GM18909 (cell line): ENCODE results near the gene PPP1R2.
A peak's percentile ranks its signal among the peaks of the same experiment; 100 is the strongest.

Source experiments
- ATAC-seq: cut with Tn5 transposase; IDR thresholded peaks from one replicate; pipeline ENCODE4 v1.9.1; 2021; ENCODE audit warnings: mild to moderate bottlenecking; ENCODE audit not compliant: unreplicated experiment, poor library complexity

Gene PPP1R2

DNA sequence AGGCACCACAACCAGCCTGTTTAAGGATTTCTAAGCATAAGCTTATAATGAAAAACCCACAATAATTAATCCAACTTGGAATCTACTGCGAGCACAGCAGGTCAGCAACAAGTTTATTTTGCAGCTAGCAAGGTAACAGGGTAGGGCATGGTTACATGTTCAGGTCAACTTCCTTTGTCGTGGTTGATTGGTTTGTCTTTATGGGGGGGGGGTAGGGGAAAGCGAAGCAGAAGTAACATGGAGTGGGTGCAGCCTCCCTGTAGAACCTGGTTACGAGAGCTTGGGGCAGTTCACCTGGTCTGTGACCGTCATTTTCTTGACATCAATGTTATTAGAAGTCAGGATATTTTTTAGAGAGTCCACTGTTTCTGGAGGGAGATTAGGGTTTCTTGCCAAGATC is 25.5 kb upstream of the PPP1R2 start:
- ATAC-seq = no peak

DNA sequence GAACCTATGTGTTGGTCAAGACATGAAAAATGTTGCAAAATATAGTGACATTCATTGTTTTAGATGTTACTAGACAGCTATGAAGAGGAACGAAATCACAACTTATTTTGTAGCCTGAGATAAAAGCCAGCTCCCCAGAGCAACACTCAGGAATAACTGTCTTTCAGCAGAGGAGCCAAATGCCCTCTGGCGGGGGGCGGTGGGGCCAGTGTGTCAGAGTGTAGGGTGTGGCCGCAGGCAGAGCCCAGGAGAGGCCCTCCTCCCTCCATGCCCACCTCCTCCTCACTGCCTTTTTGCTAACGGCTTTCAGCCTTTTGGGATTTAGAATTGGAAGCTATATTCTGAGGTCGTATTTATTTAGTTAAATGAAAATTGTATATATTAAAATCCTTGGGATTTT is 23.7 kb upstream of the PPP1R2 start:
- no peak for ATAC-seq

DNA sequence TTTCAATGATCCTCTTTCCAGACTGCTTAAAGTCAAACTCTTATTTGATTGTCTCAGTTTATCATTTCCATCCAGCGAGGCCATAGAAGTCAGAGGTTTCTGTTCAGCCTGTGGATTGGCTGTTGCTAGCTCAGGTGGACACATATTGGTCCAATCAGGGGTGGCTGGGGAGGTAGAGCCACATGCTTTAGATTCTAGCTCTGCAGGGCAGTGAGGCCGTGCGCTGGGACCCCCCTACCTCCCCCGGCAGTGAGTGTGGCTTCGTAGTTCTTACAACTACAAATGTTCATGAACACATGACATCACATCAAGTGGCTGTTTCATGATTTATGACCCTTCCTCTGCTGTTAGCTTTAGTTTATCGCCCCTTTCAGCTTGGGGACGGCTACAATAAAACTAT is 22.6 kb upstream of the PPP1R2 start:
- ATAC-seq = no peak

DNA sequence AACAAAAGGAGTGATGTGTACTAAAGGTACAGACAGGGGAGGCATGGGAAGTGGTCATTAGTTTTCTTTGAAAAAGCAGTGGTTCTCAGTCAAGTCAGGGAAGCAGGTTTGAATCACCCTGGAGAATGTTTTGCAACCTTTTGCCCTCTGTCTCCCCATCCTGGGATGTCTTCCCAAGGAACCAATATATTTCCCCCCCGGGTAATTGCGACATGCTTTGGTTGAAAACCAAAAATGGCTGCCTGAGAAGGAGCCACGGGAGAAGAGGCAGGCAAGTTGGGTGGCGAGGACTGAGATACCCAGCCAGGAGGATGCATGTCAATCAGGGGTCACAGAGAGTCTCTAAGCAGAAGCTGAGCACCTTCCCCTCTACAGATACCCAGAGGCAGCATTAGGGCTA is 20.2 kb upstream of the PPP1R2 start:
- ATAC-seq = no peak

DNA sequence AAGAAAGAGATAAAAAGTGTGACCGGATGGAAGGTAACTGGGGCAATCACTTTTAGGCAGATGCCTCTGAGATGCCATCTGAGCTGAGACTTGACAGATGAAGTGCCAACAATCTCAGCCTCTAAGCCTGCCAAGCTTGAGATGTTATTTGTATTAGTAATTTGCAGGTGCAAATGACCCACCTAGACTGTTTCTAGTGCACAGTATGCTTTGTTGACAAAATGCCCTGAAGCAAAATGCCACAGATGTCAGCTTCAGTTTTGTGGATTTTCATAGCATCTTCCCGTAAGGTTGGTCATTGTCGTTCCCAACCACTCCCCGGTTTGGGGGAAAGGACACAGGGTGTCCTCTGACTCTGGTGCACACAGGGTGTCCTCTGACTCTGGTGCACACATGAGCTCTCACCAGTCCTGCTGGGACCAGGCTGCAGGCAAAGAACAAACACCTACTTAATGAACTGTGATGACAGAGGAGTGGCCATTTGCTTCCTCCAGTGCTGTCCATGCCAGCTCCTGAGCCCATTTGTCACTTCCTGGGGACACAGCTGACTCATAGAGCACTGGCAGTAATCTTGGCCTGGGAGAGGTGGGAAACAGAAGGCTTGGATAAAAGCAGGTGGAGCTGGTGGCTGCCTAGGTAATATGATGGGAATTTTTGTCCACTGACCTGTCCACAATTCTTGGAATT is 16.7 kb upstream of the PPP1R2 start:
- no peak for ATAC-seq

DNA sequence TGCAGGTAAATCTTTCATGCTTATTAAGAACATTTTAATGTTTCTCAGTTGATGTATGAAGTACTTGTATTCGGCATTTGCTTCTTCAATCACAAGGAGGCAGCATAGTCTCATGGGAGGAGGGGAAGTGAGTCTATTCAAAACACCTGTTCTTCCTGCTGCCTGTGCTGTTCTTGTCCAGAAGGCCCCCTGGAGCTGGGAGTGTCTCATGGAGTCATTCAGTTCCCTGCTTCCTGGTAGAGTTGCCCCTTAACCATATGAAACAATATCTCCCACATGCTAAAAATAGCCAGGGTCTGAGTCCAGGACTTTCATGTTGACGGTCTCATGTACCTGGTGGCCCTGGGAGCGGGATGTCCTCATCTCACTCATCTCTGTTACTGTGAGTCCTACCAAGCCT is 15.5 kb upstream of the PPP1R2 start:
- ATAC-seq = no peak

DNA sequence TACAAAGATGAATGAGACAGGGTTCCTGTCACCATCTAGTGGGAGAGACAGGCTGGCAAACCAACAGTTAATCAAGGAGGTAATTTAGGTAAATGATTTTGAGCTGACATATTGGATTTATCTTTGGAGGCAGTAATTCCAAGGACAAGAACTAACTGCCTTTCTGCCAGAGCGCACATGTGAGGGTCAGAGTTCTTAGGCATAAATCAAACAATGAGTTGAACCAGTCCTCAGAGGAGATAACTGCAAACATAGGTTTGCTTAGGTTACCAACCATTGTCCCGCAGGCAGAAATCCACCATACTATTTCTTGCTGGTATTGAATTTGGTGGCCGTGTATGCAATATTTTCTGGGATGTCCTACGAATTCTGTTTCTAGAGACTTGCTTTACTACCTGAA is 14.2 kb upstream of the PPP1R2 start:
- ATAC-seq = no peak

DNA sequence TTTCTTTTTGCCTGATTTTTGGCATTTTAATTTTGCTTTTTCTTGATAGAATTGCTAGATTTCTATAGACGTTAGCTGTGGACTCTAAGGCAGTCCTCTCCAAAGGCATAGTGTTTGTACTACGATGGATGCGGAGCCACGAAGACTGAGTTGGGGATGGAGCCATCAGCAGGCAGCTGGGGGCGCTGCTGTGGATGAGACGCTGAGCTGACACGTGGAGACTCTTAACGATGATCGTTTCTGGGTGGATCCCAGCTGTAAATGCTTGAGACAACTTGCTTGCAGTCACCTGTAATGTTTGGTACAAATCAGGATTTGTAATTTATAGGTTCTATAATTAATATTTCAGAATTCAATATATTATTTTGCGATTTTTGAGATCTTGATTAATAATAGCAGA is 13.3 kb upstream of the PPP1R2 start:
- ATAC-seq = no peak

DNA sequence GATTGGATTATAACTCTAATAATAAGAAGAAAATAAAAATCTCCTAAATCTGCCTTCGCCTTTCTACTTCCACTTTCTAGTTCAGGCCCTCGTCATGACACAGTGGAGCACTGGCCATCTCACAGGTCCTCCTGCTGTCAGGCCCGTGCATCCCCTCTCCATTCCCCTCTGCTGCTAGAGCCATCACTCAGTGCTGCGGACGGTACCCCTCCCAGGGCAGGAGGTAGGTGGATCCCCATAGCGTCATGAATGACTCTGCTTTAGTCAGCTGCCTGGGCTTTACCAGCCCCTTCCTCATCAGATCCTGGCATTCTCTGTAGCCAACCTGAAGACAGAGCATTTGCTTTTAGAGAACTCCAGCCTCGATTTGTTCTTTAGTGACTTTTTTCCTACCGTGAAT is 12.0 kb upstream of the PPP1R2 start:
- no peak for ATAC-seq

DNA sequence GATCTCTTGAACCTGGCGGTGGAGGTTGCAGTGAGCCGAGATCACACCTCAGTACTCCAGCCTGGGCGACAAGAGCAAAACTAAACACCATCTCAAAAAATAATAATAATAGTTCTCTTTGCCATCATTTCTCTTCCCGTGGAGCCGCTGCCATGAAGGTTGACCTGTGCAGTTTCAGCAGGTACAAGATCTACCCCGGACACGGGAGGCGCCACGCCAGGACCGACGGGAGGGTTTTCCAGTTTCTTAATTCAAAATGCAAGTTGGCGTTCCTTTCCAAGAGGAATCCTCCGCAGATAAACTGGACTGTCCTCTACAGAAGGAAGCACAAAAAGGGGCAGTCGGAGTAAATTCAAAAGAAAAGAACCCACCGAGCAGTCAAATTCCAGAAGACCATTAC is 11.3 kb upstream of the PPP1R2 start:
- no peak for ATAC-seq

DNA sequence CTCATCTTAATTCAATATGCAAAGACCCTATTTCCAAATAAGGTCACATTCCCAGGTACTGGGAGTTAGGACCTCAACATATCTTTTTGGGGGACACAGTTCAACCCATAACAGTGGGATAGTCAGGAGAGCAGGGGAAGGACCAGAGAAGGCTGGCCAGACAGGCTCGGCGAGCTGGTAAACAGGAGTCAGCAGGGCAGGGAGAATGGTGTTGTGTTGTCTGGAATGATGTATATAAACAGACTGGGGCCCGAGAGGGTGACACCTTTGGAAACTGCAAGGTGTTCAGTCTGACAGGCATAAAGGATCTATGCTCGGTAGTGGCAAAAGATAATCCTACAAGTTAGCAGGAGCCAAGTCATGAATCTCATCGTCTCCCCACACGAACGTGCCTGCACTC is 10.1 kb upstream of the PPP1R2 start:
- ATAC-seq = no peak

DNA sequence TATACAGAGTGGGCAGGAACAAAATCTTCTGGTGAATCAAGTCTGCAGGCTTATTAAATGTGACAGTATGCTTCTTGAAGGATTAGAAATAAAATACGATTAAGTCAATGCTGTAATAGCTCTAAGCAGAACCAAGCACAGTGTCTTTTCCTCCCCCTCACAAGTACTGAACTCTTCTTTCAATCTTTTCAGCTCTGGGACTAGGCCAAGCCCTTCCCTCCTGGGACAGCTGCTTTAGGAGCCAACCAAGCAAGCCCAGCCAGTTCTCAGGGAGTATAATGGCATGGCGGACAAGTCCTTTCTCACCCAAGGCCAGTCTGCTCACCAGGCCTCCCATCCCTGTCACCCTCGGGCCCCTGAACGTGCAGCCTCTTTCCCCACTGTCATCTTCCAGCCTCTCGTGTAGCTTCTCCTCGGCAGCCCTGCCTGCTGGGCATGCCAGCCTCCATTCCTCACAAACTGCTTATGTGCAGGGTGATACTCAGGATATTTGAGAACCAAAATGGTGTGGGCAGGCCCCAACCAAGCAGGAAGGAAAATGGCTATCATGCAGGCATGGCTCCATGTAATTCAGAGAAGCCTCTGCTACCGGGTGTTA is 8.4 kb upstream of the PPP1R2 start:
- no peak for ATAC-seq

DNA sequence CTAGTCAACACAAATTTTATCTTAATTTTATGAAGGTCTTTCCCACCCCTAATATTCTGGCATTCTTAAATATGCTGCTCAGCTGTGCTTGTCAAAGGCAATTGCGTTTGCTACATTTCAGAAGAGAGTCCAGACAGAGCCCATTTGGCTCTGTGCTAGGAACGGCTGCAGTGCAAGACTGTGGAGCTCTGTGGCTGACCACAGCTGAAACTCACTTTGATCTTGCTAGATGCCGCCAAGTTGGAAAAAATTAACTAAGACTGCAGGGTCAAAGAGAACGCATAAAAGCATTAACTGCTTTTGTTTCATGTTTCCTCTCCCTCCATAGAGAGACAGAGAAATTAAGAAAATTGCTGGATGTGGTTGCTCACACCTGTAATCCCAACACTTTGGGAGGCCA is 7.6 kb upstream of the PPP1R2 start:
- peak; percentile 61 for ATAC-seq

DNA sequence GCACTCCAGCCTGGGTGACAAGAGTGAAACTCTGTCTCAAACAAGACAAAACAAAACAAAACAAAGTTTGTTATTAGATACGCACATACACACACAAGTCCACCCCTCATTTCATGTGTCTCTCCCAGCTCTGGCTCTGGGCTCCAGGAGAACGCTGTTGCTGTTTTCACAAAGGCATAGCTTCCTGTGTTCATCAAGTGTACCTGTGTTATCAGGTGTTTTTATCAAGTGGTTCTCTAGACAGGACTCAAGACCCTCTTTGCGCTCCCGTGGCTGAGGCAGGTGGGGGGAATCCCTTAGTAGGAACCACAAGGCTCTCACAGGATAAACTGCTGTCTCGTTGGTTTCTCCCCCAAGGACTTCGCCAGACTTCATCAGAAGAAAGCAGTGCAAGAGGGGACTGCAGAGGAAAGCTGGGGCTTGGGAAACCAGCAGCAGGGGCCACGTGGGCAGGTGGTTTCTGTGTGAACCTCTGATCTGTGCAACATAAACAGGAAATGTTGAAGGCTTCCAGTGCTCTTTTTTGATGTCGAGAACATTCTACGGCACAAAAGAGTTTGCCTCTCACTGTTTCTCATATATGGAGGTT is 6.9 kb upstream of the PPP1R2 start:
- peak; percentile 73 for ATAC-seq

DNA sequence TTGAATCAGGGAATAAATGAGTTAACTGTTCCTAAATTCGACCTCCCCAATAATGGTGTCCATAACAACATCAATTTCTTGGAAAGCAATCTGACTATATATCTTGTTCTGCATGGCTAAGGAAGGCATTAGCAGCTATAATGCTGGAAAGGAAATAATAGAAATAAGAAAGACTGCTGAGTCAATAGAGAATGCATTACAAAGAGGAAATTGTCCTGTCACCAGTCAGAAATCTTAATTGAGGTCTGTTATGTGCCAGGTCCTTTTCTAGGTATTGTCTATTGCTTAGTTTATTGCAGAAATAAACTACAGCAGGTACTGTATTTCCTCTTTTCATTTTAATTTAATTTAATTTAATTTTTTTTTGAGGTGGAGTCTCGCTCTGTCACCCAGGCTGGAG is 5.9 kb upstream of the PPP1R2 start:
- ATAC-seq = no peak

DNA sequence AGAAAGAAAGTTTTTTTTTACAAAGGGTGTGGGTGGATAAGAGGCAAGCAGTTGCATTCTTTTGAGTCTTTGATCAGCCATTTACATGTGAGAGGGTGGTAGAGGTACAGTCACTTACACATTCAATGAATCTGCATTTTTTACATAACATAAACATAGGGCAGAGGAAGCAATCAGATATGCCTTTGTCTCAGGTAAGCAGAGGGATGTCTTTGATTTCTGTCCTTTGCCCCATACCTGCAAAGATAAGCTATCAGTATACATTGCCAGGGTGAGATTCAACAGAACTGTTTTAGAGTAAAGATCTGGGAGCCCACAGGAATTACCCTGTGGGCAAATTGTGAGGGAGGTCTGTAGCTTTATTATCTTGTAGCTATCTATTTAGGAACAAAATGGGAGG is 5.4 kb upstream of the PPP1R2 start:
- ATAC-seq = no peak

DNA sequence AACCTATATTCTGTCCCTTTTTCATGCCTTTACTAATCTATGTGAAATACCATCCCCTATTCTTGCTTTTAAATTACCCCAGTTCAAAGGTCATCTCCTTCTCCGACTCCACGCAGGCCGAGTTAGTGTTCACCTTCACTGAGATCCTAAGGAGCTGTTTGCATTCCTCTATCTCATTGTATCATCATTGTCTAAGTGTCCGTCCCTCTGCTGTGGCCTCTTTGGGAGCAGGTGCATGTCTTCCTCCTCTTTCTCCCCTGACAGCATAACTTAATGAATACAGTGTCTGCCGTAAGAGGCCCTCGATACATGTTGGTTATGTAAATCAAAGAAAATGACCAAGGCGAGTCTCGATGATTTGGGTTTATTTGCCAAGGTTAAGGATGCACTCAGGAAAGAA is 4.9 kb upstream of the PPP1R2 start:
- no peak for ATAC-seq

DNA sequence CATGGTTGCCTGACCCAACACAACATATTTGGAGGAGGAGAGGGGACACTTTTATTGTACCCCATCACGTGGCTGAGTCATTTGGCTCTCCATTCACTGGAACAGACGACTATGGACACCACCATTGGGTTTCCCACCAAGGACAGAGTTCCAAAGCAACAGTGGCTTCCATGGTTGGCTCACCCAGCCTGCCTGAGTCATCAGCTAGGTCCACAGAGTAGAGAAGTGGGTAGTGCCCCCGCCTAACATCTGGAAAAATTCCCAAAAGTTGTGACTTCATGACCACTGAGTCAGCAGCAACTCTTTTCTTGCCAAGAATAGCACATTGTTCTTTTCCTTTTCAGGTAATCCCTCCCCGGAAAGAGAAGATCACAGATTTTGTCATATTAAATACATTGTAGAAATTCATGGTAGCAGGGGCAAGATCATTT is 3.0 kb upstream of the PPP1R2 start:
- no peak for ATAC-seq

DNA sequence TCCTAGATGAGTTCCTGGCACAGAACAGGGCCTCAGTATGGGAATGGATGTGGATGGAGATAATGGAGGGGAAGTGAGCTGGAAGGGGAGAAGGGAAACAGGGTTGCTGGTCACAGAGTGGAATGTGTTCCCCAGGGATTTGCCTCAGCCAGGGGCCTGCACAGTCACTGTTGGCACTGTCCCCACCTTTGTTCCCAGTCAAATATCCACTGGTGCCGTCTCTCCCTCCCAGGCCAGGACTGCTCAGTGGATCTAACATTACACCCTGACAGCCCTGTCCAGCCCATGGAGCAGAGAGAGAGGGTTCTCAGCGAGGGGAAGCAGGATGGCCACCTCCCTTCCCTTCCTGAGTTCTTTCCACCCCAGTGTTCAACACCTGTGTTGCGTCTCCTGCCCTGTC is 1.5 kb upstream of the PPP1R2 start:
- no peak for ATAC-seq

DNA sequence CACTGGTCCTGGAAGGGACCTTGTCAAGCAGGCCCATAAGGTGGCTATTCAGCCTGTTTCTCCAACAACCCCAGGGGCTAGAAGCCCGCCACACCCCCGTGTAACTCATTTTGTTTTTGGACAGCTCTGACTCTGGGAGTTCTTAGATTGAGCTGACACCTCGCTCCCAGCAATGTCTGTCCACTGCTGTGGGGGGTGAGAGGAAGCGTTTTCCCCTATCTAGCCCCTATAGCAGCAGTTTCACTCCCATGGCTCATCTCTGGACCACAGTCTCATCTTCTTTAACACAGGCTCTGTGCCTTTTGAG is 1.1 kb upstream of the PPP1R2 start:
- ATAC-seq = no peak

DNA sequence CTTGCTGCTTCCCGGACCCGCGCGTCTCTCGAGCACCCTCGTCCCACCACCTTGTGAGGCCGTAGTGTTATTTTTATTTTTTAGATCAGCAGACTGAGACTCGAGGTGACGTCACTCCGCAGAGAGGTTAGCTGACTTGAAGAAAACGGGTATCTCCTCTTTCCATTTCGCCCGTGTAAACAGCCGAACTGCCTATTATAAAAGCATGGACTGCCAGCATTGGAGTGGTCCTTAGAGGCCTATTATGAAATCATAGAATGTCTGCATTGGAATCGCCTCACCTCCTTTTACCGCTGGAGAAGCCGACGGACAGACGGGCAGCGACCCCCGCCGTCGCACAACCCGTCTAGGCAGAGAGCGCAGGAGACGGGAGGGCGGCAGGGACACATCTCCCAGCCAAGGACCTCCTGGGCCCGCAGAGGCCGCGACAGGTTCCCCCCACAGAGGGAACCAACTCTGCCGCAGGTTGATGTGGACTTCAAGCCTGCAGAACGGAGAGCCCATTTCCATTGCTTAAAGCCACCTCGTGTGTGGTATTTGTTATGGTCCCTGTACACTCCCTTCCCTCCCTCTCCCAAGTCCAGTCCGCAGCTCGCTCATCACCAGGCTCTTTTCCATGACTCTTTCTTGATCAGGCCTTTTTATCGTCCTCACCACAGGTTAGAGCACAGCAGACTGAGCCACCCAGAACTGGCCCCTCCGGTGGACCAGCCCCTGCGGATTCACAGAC is 540 bp upstream of the PPP1R2 start:
- no peak for ATAC-seq

DNA sequence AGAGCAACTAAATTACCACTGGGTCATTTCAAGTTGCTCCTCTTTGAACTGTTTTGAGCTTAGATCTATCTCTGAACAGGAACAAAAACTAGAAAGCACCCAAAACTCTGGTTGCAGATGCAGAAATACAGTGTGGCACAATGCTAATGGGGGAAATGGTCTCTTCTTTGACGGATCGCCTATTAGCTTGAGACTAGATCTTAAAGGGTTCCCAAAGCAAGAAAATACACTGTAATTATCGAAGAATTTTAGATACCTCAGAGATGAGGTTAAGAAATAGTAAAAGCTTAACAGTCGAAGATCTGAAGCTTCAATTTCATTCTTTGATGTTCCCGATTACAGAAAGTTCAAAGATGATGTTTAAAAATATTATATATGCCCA is 818 bp downstream of the PPP1R2 start:
- no peak for ATAC-seq
